ENCODE measurements around the gene GRIA1.

GRIA1 gene

DNA sequence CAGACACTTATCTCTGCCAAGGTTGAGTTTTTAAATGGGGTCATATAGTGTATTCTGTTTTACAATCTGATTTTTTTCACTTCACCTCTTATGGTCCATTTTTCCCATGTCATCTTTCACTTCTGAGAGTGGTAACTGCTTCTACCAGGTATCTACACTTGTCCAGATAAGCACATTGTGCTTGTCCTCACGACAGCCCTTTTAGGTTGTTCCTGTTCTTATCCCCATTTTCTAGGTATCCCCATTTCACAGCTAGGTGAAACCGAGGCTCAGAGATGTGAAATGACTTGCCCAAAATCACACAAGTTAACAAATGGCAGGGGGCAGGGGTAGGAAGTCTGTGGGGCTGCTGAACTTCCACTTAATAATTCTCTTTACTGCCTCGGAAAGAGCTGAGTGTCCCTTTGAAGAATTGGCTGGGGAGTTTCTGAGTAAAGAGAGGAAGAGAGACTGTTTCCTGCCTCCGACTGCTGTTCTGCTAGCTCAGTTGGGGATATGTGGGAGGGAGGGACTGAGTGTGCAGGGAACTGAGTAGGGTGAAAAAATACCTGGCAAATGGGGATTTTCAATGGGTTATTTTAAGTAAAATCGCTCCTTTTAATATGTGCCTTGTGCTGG is 255.4 kb downstream of the GRIA1 start:
- no peak for DNase-seq

DNA sequence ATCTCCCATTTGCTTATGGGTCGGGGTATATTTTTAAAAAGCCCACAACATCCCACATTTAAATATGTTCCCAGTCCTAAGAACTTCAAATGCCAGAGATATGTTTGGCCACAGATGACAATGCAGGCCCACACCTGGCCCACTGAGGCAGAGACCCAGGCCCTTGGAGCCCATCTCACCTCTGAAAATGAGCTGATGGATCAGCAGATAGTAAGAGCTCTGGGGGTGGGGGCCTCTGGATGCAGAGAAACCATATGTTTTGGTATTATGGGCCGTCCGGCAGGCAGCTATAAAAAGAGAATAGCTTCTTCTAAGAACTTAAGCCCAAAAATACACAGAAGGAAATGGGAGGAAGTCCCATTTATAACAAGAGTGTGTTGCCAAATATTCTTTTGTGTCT is 256.0 kb downstream of the GRIA1 start:
- DNase-seq: no peak

DNA sequence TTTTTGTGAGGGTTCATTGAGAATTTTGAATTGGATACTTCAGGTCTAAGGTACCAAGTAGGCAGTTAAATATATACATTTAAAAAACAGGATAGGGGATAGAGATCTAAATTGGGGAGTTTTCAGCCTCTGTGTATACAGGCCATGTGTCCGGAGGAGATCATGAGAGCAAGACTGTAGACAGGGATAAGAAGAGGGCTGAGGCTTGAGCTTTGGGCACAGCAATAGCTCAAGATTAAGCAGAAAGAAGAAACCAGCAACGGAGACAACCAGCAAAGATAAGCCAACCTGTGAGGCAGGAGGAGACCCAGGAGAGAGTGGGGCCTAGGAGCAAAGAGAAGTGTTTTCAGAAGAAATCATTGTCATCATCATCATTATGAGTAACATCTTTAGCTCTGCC is 258.4 kb downstream of the GRIA1 start:
- DNase-seq: no peak

DNA sequence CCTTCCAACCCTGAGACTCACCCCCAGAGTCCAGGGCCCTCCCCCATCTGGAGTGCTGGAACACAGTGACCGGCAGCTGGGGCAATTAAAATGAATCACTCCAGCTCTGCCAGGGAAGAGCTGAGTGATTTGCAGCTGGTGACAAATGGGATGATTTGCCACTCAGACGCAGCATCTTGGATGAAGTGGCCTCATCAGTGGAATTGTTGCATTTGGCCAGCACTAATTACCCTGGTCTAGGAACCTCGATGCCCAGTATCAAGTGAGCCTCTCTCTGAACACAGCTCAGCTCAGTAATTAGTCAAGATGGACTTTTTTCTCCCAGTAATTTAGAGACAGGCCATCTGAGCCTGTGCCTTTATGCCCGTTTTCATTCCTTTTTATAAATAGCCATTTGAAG is 259.5 kb downstream of the GRIA1 start:
- no peak for DNase-seq

DNA sequence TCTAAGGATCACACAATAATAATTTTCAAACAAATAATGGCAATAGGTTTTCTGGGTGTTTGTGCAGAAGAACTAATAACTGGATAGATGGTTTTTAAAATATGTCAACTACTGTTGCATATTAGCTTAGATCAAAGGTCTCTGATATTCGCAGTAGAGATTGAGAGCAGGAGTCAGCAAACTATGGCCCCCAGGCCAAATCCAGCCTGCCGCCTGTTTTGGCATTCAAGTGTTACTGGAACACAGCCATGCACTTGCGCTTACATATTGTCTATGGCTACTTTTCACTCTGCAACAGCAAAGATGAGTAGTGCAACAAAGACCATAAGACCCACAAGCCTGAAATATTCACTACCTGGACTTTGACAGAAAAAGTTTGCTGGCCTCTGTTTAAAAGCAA is 260.8 kb downstream of the GRIA1 start:
- no peak for DNase-seq

DNA sequence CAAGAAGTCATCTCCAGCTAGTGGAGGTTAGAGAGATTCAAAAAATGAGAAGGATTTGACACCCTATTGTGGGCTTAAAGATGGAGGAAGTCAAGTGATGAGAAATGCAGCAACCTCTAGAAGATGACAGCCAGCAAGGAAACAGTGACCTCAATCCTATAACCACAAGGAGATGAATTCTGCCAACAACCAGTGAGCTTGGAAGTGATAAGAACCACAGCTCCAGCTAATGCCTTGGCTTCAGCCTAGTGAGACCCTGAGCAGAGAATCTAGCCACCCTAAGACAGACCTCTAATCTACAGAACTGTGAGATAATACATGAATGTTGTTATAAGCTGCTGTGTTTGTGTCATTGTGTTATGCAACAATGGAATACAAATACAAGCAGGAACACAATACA is 262.4 kb downstream of the GRIA1 start:
- no peak for DNase-seq

DNA sequence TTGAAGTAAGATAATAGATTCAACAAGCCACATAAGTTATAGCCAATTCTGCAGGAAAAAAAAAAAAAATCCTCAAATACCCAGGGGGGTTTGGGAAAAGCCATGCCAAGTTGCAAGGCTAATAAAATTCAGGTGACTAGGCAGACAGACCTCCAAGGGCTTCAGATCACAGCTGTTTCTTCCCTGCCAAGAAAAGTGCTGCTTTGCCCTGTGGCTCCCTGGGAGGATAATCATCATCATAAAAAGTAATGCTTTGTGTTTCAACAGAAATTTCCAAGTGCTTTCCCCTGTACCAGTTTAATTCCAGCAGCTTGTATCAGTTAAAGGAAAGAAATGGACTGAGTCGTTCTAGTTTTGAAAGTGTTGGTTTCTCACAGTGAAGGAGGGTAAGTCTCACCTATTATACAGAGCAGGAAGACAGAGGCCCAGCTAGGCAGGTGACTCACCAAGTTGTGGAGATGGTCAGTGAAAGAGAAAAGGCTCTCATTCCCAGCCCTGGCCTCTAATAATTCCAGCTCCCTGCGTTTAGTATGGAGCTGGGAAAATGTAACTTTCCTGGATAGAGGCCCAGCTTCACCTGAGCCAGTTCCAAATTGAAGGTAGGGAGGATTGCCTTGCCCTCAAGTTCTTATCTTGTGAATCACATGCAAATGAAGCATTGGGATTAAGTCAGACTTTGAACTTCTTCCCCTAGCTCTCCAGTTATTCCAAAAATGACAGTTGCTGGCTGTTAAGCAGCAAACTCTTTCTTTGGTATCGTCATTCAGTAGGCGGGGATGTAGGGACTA is 263.4 kb downstream of the GRIA1 start:
- no peak for DNase-seq

DNA sequence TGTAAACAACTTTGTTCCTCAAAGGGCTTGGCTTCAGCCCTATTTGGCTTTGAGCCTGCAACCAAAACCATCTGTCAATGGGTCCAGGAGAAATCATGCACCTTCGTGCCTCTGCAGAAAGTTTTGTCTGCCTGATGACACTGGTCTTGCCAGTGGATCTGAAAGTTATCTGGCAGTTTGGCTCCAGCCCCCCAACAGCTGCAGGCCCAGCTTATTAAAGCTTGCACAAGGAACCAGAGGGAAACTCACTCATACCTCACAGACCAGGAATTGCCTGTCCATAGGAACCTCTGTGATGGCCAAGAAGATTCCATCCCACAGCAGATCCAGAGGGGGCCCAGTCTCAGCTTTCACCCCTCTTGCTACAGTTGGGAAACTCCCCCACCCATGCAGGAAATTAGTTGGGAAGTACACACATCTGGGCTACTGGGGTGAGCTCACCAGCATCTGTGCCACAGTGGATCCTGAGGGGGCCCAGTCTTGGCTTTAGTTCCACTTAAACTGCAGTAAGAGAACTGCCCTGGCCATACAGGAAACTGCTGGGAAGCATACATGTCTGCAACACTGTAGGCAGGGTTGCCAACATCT is 265.5 kb downstream of the GRIA1 start:
- no peak for DNase-seq

DNA sequence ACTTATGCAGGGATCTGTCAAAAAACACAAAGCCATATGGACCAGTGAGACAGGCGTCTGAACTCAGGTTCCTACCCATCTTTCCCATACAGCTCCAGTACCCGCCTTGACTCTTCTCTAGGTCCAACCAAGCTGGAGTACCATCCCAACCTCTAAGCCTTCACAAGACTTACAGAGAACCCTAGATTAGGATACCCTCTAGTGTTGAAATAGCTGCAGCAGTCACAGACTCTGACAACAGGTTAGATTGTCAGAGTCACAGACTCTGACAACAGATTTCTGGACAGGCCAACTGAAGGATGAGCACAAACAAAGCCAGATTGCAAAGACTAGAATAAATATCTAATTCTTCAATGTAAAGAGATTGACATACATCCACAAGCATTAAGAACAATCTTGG is 266.1 kb downstream of the GRIA1 start:
- DNase-seq: no peak

DNA sequence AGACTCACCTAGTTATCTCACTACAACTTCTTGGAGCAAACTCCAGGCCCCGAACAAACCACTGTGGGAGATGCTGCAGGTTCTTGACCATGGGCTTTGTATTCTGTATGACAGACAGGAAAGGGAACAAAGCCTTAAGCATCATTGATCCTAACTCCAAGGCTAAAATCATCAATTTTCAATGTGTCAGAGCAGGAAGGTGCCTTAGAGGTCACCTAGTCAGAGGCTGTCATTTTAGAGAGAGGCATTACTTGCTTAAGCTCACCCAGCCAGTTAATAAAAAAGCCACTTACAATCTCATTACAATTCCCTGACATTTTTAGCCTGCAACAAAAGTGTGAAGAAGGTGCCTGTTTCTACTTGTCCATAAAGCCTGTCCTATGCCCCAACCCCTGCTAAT is 275.5 kb downstream of the GRIA1 start:
- DNase-seq: no peak

DNA sequence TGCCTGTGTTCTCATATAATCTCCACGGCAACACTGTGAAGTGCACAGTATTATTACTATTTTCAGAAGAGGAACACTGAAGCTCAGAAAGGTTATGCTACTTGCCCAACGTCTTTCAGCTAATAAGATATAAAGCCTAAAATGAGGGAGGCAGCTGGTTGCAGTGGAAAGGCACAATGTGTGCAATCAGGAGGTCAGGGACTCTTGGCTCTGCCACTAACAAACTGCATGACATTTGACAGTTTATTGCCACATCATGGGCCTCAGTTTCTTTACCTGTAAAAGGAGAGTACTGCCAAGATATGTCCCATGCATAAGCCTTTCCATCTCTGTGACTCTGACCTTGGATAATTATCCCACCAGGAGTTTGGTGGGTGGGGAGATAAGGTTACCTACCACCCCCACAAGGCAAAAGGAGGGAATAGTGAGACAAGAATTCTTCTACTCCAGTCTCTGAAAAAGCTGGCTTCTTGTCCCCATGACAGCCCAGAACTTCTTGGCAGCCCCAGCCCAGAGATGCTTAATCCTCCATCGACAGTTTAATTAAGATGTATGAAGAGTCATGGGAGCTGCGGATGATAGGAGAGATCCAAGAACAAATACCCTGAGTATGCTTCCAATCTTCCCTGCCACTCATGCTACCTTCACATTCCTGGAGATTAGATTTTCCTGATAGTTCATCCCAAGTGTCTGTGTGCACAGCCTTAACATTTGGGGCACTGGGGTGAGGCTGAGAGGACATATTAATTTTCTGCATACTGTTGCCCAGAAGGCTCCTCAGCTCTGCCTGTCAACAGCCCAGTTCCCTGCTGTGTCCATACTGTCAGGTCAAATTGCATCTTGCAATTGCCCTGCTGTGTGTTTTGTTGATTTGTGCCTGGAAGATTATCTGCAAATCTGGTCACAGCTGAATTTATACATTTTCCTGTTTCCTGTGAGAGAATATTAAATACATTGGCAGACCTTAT is 277.0 kb downstream of the GRIA1 start:
- DNase-seq: no peak

DNA sequence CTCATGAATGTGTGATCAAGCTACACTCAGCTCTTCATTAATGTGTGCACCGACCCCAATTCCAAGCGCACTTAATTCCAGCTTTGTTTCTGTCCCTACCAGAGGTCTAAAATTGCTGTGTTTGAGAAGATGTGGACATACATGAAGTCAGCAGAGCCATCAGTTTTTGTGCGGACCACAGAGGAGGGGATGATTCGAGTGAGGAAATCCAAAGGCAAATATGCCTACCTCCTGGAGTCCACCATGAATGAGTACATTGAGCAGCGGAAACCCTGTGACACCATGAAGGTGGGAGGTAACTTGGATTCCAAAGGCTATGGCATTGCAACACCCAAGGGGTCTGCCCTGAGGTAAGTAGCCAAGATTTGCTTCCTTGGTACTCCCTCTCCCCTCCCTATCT is 279.6 kb downstream of the GRIA1 start:
- DNase-seq: no peak

DNA sequence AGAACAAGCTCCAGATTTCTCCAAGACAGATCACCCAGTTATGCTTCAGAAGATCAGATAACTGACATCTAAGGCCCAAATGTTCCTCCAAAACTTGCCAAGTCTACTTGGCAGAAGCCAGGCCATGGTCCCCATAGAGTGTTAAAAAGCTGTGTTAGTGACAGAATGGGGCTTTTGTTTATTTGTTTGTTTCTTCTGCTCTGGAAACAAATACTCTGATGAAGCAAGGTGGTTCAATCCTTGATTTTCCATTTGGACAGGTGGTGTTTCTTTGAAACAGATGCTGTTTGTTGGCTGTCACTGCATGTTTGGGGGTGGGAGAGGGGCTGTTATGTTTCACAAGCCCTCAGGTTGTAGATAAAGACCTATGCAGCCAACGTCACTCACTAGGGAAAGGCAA is 284.2 kb downstream of the GRIA1 start:
- DNase-seq: no peak

DNA sequence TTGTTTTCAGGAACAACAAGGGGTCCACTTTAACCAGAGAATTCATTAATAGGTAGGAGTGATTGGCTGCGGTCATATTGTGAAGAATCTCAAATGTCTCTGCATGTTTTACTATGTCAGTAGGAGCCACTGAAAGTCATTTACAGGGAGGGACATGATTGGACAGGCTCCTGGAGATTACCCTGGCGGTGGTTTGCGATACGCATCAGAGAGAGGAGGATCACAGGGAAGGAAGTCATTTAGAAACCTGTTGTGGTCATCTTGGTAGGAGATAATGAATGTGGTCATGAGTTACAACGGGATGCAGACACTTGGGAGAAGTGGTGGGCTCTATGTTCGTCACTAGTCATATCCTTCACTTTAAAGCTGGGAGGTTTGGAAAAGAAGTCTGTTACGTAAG is 285.5 kb downstream of the GRIA1 start:
- no peak for DNase-seq

DNA sequence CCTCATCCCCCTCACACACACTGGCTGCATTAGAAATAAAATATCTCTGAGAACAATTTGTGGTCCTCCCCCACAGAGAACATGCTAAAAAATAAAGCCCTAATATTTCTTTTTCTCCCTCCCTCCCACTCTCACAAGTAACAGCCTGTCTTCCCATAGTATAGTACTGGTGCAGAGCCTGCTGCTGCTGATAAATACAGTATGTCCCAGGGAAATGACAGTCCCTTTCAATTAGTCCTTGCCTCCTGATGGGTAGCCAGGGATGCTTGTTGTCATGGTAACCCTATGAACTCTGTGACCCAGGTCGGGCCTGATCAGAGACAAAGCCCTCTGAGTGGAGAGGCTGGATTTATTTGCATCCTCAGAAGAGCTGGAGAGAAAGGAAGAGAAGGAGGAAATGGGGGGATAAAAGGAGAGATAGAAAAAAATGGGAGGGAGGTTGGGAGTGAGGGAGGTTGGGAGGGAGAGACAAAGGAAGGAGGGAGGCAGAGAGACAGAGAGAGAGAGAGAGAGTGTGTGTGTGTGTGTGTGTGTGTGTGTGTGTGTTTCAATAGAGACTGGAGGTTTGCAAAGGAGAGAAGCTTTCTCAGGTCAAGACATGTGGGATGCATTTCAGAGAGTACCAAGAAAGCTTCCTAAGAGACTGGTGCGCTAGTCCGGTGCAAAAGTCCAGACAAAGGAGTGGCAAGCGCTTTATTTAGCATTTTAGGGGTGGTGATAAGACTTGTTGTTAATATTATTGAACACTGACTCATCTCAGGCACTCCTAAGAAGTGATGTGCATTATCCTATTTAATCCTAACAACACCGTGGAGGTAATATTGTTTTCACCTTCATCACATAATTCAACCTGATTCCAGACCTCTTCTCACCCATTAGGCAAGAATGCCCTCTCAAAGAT is 287.5 kb downstream of the GRIA1 start:
- DNase-seq: no peak

DNA sequence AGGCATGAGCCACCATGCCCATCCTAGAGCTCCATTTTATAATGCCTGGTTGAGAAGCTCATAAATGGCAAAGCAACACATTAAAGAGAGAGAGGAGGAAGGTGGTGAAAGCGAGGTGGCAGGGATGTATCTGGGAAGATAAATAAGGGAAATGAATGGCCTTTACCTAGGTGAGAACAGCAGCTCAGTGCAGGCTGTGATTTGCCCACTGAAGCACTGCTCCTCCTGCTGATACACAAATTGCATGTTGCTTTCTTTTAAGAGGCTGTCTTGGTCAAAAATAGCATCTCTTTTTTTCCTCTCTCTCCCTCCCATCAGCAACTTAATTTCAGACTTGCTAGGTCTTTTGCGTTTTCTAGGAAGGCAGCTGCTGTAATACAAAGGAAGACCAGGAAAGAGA is 289.4 kb downstream of the GRIA1 start:
- no peak for DNase-seq

DNA sequence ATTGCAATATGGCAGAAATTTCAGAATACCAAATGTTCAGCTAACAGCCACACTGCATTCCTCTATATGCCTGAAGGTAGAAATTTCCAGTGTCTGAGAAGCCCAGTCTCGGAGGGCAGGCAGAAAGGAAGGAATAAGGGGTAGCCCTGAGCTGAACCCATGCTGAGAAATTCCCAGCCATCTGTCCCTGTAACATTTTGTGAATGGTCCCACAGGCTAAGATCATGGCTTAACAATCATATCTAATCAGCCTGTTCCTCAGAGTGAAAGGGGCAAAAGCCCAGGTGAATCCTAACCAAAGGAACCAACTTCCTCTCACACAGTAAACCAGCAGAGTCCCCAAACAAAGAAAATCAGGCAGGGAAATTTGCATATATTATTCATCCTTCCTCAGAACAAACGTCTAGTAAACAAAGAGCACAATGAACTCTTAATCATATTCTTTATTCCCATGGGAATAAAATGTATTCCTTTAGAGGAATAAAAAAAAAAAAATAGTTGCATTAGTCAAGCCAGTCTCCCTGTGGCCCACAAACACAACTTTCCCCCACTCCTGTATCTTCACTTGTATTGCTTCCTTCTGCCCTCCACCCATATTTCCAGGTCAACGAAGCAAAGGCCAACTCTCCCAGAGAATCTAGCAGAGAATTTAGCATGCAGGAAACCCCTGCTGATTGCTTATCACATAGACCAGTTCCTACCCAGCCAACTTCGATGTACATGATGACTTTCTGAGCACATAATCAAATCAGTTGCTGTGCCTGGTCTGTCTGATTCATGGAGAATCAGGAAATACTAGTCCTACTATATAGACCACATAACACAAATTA is 290.6 kb downstream of the GRIA1 start:
- DNase-seq: no peak

DNA sequence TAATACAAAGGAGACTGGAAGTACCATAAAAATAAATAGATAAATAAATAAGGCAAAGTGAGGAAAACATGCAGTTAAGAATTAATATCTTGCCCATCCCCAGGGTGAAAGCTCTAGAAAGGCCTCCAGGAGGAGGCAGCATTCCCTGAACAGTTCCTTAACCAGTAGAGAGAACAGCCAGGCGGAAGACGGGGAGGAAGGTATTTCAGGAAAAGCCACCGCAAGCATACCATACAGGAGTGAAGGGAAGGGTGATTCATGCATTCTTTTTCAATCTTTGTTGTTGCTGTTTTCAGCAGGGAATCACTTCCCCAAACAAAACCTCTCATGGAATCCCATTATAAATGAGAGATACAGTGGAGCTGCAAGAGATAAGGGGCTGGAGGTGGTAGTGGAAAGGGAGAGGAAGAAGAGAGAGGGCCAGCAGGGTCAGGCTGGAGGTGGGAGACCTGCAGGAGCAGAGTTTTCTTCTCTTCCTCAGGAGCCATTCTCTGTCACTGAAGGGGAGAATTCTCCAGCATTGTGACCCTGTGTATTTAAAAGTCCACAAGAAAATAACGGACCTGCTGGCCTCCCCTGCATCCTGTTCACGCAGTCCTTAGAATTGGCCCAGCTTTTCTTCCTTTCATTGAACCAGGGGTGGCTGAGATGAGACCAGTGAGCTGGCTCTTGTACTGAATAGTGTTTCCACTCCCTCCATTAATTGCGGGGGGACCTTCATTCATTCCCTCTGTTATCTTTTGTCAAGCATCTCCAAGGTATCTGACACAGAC is 292.3 kb downstream of the GRIA1 start:
- DNase-seq: no peak

DNA sequence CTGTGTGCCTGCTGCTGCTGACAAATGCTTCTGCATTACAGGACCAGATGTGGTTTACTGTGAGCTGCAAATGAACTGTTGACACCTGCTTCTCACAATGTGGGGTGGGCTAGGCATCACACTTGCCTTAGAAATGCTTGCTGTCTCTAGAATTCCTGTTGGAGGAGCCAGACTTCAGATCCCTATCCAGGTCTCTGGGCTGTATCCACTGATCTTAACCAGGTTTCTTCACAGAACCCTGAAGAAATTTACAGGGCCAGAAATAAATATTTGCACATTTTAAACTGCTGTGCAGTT is 292.8 kb downstream of the GRIA1 start:
- DNase-seq: no peak

DNA sequence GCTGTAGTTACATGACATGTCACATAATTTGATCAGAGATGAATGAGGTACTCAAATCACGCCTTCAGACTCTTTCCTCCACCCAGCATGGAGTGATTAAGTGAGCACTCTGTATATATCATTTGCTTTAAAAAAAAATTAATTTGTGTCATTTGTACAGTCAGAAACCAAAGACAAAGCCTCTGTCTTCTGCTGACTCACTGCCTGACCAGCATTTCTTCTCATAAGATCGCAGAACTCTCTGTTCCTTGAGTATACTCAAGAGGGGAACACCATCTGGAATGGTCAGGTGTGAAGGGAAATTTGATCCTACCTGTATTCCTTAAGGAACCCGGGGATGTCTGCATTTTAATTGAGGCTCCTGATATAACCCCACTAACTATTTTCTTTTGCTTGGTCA is 293.8 kb downstream of the GRIA1 start:
- no peak for DNase-seq

DNA sequence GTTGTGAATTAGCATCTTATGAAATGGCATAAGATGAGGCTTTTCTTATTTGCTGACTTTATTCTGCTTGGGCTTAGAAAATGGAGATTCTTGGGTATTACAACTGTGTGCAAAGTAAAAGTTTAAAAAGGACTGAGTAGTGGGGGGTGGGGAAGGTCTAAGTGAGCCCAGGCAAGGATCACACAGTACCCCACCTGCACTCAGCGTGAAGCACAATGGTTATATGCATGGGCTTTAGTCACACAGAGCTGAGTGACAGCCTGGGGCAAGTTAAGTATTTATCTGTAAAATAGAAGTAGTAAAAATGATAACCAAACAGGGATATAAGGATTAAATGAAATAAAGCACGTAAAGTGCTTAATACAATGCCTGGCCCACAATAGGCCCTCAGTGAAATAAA is 300.9 kb downstream of the GRIA1 start:
- no peak for DNase-seq
